Stimulated activated CD4-positive, alpha-beta T cell treated with anti-CD3 and anti-CD28 coated beads, Interleukin-2, amount 100 ng/mL, for 24 hours (primary cell): ENCODE measurements around the gene SEMA3F.

Experiments used
- DNase-seq, 2 donors: peaks; one replicate each; pipeline ENCODE4 v3.0.0-alpha.2; 2020

The SEMA3F gene

DNA sequence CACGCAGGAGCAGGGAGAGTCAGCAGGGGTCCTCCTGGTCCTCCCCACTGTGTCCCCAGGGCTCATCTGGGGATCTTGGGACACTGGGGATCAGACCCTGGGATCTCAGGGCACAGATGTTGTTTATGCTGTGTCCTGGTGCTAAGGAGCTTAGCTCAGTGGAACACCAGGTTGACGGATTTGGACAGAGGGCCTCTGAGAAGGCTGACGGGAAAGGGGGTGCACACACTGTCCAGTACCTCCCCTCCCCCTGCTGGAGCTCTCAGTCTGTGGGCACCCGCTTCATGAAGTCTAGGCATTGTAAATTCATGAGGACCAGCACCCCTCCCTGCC lies 21.9 kb upstream of the SEMA3F start:
- DNase-seq = no peak

DNA sequence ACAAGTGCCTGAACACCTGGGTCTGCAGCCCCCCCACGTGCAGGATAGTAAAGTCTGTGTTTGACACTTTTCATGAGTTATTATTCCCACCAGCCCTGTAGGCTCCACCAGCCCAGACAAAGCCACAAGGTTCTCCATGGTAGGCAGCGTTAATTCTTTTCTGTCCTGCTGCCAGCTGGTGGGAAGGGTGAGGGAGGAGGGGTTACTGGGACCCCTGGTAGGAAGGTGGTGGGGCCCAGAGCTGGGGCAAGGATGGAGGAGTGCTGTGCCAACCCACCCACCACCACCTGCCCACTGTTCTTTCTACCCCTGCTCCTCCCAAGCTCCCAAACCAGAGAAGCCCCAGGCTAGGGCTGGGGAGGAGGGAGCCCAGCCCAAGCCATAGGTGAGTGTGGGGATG lies 20.8 kb upstream of the SEMA3F start:
- DNase-seq = no peak

DNA sequence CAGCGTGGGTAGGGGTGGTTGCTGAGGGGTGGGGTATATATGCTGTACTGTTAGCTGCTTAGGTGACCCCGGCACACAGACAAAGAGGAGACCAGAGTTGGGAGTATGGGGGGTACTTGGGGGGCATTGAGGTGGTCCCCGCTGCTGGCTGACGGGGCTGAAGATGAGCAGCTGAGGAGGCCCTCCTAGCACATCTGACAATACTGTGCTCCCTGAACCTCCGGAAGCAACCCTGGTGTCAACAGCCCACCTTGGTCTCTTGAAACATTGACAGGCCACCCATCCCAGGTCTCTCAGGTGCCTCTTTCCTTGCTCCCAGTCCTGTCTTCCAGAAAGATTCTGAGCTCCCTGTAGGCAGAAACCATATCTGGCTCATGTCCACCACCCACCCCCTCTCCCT lies 19.2 kb upstream of the SEMA3F start:
- no peak for DNase-seq

GRCh38 chr3:50136714-50137405 lies 18.3 kb upstream of the SEMA3F start:
- DNase-seq = no peak

- no peak for DNase-seq
Observed at GRCh38 chr3:50137531-50137930, 17.6 kb upstream of the SEMA3F start.

GRCh38 chr3:50138266-50139200 lies 16.6 kb upstream of the SEMA3F start:
- DNase-seq = no peak

GRCh38 chr3:50139308-50139707 lies 15.8 kb upstream of the SEMA3F start:
- DNase-seq = no peak

- no peak for DNase-seq
Observed at GRCh38 chr3:50139718-50140423, 15.3 kb upstream of the SEMA3F start.

GRCh38 chr3:50140990-50141389 lies 14.1 kb upstream of the SEMA3F start:
- no peak for DNase-seq

DNA sequence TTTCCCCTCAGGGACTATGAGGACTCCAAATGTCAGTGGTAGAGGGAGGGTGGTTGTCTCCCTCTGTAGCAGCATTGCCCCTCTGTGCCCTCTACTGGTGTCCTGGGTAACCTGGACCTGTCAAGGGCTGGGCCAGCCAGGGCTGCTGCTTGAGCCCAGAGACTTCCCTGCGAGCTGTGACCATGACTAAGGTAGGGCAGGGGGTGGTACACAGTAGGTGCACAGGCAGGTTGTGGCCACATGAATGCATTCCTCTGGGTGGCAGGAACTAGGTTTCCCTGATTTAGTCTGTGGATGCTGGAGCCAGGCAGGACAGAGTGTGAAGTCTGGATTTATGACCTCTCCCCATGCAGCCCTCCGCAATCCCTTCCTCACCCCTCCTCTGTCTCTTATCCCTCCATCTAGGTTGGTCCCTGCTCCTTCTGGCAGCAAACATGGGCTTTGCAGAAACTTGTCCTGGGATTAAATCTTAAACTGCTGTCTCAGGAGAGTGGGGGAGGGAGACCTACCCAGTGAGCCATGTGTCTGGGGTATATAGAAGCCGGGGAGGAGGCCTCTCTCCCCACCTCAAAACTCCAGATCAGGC lies 8.7 kb upstream of the SEMA3F start:
- no peak for DNase-seq

- DNase-seq = no peak
Observed at GRCh38 chr3:50147016-50147415, 8.1 kb upstream of the SEMA3F start.

- DNase-seq = no peak
Observed at GRCh38 chr3:50147447-50147846, 7.7 kb upstream of the SEMA3F start.

GRCh38 chr3:50147861-50148260 lies 7.3 kb upstream of the SEMA3F start:
- no peak for DNase-seq

- no peak for DNase-seq
Observed at GRCh38 chr3:50150404-50150750, 4.7 kb upstream of the SEMA3F start.

GRCh38 chr3:50150863-50151686 lies 4.0 kb upstream of the SEMA3F start:
- no peak for DNase-seq

DNA sequence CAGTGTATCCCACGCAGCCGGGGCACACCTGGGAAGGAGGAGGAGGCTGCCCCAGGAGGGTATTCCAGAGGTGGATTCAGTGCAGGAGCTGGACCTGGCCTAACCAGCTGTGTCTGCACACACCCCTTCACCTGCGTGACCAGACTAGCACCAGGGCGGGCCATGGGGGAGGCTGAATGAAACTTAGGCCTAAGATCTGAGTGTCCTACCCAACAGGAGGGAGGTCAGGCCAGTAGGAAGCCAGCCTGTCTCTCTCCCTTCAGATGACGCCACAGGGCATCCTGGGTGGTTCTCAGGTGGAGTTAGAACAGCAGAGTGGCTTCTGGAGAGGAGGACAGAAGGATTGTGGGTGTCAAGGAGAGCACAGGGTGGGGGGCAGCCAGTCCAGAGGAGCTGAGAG lies 3.4 kb upstream of the SEMA3F start:
- DNase-seq = no peak

- no peak for DNase-seq
Observed at GRCh38 chr3:50153782-50154475, 1.2 kb upstream of the SEMA3F start.

DNA sequence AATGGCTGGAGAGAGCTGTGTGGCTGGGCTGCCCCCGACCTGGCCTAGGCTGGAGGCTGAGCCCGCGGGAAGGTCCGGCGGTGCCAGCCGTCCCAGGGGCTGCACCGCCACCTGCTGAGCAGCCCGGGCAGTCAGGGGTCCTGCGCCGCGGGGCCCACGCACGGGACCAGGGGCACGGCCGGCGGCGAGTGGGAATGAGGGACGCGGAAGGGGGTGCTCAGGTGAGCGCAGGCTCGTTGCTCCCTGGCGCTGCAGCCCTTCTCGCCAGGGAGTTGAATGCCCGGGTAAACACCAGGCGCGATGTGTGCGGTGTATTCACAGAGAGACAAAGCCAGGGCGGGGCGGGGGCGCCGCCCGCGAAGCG lies 666 bp upstream of the SEMA3F start:
- DNase-seq = no peak

DNA sequence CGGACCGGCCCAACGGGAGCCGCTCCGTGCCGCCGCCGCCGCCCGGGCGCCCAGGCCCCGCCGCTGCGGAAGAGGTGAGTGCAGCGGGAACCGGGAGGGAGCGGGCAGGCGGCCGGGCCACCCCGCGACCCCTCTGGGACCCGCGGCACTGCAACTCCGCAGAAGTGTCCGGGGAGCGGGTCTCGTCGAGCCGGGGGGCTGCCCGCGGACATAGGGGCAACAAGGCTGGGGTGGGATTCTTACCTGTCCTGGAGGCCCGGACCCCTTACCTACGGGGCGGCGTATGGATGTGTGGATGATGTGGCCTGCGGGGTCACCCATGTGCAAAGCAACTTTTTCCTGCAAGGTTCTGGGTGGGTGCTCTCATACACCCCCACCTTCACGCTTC lies 361 bp downstream of the SEMA3F start:
- no peak for DNase-seq

DNA sequence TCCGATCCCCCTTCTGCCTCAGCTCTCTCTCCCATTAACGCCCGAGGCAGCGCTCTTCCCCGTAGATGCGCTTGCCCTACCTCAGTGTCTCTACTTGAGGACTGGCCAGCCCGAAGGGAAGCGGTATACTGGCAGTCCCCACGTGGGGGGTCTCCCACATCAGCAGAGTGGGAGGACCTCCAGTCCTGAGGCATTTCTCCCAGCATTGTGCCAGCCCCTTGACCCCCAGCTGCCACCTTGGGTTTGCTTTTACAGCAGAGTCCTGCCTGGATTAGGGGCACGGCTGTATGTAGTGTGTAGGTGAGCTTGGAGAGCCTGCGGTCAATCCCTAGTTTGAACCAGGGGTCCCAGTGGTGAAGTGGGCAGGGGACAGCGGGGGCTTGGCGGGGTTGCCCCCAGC lies 767 bp downstream of the SEMA3F start:
- DNase-seq = no peak

DNA sequence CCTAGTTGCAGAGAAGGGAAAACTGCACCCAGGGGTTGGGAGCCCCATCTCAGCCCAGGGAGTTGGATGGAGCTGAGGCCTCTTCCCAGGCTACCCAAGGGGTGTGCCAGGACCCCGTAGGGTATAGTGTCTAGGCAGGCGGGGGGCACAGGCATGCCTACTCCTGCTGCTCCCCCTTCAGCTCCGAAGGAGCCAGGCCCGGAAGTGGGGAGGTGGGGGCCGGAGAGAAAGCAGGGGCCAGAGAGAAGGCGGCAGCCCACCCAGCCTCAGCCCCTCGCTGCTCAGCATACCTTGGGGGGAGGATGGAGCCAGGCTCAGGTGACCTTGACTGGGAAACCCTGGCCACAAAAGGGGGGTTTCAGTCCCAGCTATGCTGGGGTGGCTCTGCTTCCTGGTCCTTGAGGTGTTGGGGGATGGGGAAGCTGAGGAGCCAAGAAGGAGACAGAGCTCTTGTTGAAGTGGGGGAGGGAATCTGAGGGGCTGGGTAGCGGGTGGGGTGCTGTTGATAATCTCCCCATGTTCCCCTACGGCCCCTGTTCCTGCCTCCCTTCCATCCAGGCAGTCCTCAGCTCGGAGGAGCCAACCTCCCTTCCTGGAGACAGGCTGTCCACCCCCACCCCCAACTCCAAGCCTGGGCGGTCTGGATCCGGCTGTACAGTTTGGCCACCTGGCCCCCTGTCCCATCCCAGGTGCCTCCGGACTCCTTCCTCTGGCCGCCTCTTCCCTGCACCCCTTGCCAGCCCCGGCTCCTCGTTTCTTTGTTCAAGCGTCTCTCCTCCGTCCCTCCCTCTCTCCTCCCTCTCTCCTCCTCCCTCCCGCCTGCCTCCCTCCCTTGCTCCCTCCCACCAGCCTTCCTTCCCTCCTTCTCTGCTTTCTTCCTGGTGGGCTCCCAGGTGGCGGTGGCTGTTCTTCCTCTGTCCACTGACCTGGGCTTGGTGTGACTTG lies 1.7 kb downstream of the SEMA3F start:
- DNase-seq = no peak
